ENCODE measurements around the gene CNTN1. TPM values are rescaled to one million over a fixed set of nuclear protein-coding genes. Genes with fewer than 3 reads are reported as not detected.

Gene CNTN1
- total RNA-seq, 1 experiment from 2014 or later: not detected

GRCh38 chr12:40801082-40801481, 108.8 kb downstream of the CNTN1 start:
- H3K4me1 Mint-ChIP-seq (ENCODE audit: insufficient read depth, unreplicated experiment): no peaks in the 10 kb centered on the region
- no peaks in the 10 kb centered on the region for H3K9me3 Mint-ChIP-seq (ENCODE audit: unreplicated experiment)
- BruUV-seq (replicated peaks): no TSS peak
- H3K36me3 Mint-ChIP-seq (ENCODE audit: insufficient read depth, unreplicated experiment): no peaks in the 10 kb centered on the region
- no peak for DNase-seq (ENCODE audit: unreplicated experiment)
- H3K27me3 Mint-ChIP-seq (ENCODE audit: insufficient read depth, unreplicated experiment): peaks cover 75% of the 10 kb centered on the region
- POLR2A ChIA-PET: no interaction called here
- no peak overlapping the region for H3K4me3 Mint-ChIP-seq (ENCODE audit: unreplicated experiment)
- CTCF ChIA-PET: no interaction called here
- intact Hi-C loops (cut with micrococcal nuclease): no loop called here
- no peak for TF ChIP-seq CTCF (IDR thresholded peaks at IDR 0.05; ENCODE audit: unreplicated experiment)
- no peak overlapping the region for H3K27ac Mint-ChIP-seq (ENCODE audit: low read depth, unreplicated experiment)

DNA sequence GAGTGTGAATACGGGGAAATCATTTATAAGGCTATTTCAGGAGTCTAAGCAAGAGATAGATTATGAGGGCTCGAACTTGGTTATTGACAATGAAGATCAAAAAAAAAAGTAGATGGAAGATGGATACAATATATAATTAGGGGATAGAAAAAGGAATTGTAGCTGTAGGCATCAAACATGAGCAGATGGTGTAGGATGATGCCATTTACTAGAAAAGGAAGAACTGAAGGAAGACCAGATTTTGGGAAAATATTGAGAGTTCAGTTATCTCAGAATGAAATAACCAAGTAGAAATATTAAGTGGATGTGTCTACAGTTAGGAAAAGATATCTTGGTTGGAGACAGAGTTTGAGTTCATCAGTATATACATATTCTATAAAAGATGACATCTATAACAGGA, 109.6 kb downstream of the CNTN1 start:
- no TSS peak for BruUV-seq (replicated peaks)
- ChIA-PET POLR2A (no interaction called here), CTCF (no interaction called here)
- no peak for DNase-seq (ENCODE audit: unreplicated experiment)
- Mint-ChIP-seq H3K4me3 (ENCODE audit: unreplicated experiment) (no peak overlapping the region), H3K27ac (ENCODE audit: low read depth, unreplicated experiment) (no peak overlapping the region), H3K4me1 (ENCODE audit: insufficient read depth, unreplicated experiment) (no peaks in the 10 kb centered on the region), H3K9me3 (ENCODE audit: unreplicated experiment) (no peaks in the 10 kb centered on the region), H3K27me3 (ENCODE audit: insufficient read depth, unreplicated experiment) (peaks cover 73% of the 10 kb centered on the region), H3K36me3 (ENCODE audit: insufficient read depth, unreplicated experiment) (no peaks in the 10 kb centered on the region)
- no peak for TF ChIP-seq CTCF (IDR thresholded peaks at IDR 0.05; ENCODE audit: unreplicated experiment)
- intact Hi-C loops (cut with micrococcal nuclease): no loop called here

DNA sequence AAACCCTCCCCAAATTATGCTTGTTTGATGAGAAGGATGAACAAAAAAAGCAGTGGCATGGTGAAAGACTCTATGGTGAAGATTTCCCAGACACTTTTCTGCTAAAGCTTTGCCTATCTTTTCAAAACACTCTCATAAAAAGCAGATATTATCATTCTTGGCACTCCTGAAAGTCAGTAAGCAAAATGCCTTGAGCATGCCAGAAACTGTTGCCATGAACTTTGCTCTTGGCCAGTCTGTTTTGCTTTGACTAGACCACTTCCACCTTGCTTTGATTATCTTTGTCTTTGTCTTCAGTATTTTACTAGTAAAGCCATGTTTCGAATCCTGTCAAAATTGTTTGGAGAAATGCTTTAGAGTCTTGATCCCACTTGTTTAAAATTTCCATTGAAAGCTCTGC, 110.4 kb downstream of the CNTN1 start:
- Mint-ChIP-seq H3K27me3 (ENCODE audit: insufficient read depth, unreplicated experiment) (peaks cover 65% of the 10 kb centered on the region), H3K36me3 (ENCODE audit: insufficient read depth, unreplicated experiment) (no peaks in the 10 kb centered on the region), H3K4me3 (ENCODE audit: unreplicated experiment) (no peak overlapping the region), H3K4me1 (ENCODE audit: insufficient read depth, unreplicated experiment) (no peaks in the 10 kb centered on the region), H3K9me3 (ENCODE audit: unreplicated experiment) (no peaks in the 10 kb centered on the region), H3K27ac (ENCODE audit: low read depth, unreplicated experiment) (no peak overlapping the region)
- intact Hi-C loops (cut with micrococcal nuclease): no loop called here
- ChIA-PET CTCF (no interaction called here), POLR2A (no interaction called here)
- BruUV-seq (replicated peaks): no TSS peak
- TF ChIP-seq CTCF (IDR thresholded peaks at IDR 0.05; ENCODE audit: unreplicated experiment): no peak
- no peak for DNase-seq (ENCODE audit: unreplicated experiment)

- H3K9me3 Mint-ChIP-seq (ENCODE audit: unreplicated experiment): peaks cover 6% of the 10 kb centered on the region
- BruUV-seq (replicated peaks): no TSS peak
- H3K27me3 Mint-ChIP-seq (ENCODE audit: insufficient read depth, unreplicated experiment): peaks cover 26% of the 10 kb centered on the region
- intact Hi-C loops (cut with micrococcal nuclease): no loop called here
- ChIA-PET POLR2A (no interaction called here), CTCF (no interaction called here)
- H3K36me3 Mint-ChIP-seq (ENCODE audit: insufficient read depth, unreplicated experiment): no peaks in the 10 kb centered on the region
- no peak overlapping the region for H3K27ac Mint-ChIP-seq (ENCODE audit: low read depth, unreplicated experiment)
- no peak overlapping the region for H3K4me3 Mint-ChIP-seq (ENCODE audit: unreplicated experiment)
- no peaks in the 10 kb centered on the region for H3K4me1 Mint-ChIP-seq (ENCODE audit: insufficient read depth, unreplicated experiment)
- no peak for TF ChIP-seq CTCF (IDR thresholded peaks at IDR 0.05; ENCODE audit: unreplicated experiment)
- DNase-seq (ENCODE audit: unreplicated experiment): no peak
These were observed 127.3 kb downstream of the CNTN1 start for GRCh38 chr12:40819436-40820108.
